H1 (cell line): ENCODE results near the gene DYRK1A. TPM values are rescaled to one million over a fixed set of nuclear protein-coding genes. Genes with fewer than 3 reads are reported as not detected.

Experiments used
- CTCF ChIA-PET: fragments of 300-600 bp; sonication (Branson Sonifier 250); formaldehyde crosslinking; loops from one replicate; lab custom pipeline; 2021; ENCODE audit not compliant: partially characterized antibody; lab: Charles Lee
- POLR2A ChIA-PET: fragments of 300-600 bp; sonication (Branson Sonifier 250); formaldehyde crosslinking; loops from one replicate; lab custom pipeline; 2021; ENCODE audit warnings: inconsistent platforms; ENCODE audit not compliant: partially characterized antibody; lab: Charles Lee
- DNase-seq, 2 experiments: peaks; one replicate each; pipeline versions ENCODE4 v3.0.0 to v3.0.0-alpha.2; 2010 to 2022; ENCODE audit warnings: low spot score in 2 of 2, low read depth in 1 of 2, mixed read lengths in 1 of 2
- FAIRE-seq: peaks from 2 replicates; lab custom pipeline; 2011; peaks lifted over from hg19 to GRCh38; lab: Jason Lieb, UNC
- H2AFZ ChIP-seq: 2 replicates; pipeline ENCODE4 v1.8.1; 2012; ENCODE audit warnings: low read length, inconsistent platforms
- H2AK5ac ChIP-seq: 2 replicates; pipeline ENCODE4 v1.6.1; 2013; ENCODE audit warnings: low read depth, low read length
- H2BK120ac ChIP-seq: replicated peaks from 2 replicates; pipeline ENCODE3; 2013; ENCODE audit warnings: low read depth, low read length, inconsistent platforms
- H2BK12ac ChIP-seq: 2 replicates; pipeline ENCODE4 v1.6.1; 2013; ENCODE audit warnings: low read depth, low read length
- H2BK15ac ChIP-seq: 2 replicates; pipeline ENCODE4 v1.6.1; 2013; ENCODE audit warnings: low read length
- H2BK20ac ChIP-seq: 2 replicates; pipeline ENCODE4 v1.6.1; 2013; ENCODE audit warnings: low read length
- H2BK5ac ChIP-seq: 2 replicates; pipeline ENCODE4 v1.6.1; 2013; ENCODE audit warnings: low read depth, low read length
- H3K14ac ChIP-seq: 2 replicates; pipeline ENCODE4 v1.6.1; 2013; ENCODE audit warnings: inconsistent platforms; ENCODE audit not compliant: insufficient read length
- H3K18ac ChIP-seq: 2 replicates; pipeline ENCODE4 v1.6.1; 2013; ENCODE audit warnings: low read length; ENCODE audit errors: extremely low read depth
- H3K23ac ChIP-seq: 2 replicates; pipeline ENCODE4 v1.6.1; 2013; ENCODE audit warnings: inconsistent platforms; ENCODE audit not compliant: insufficient read length
- H3K23me2 ChIP-seq: 2 replicates; pipeline ENCODE4 v1.6.1; 2013; ENCODE audit warnings: low read depth, low read length
- H3K27ac ChIP-seq: 2 replicates; pipeline ENCODE4 v1.6.1; 2011; ENCODE audit warnings: low read depth, low read length, inconsistent platforms
- H3K27me3 ChIP-seq, 4 experiments: replicated peaks in 1 of 4; 1 replicate in 1 of 4; 2 replicates in 3 of 4; pipeline versions ENCODE4 v1.6.1 to v1.8.1; 2011 to 2013; ENCODE audit warnings: low read length in 3 of 4, mild to moderate bottlenecking in 3 of 4, inconsistent platforms in 2 of 4, mixed read lengths in 2 of 4, moderate library complexity in 1 of 4; ENCODE audit not compliant: control insufficient read depth in 3 of 4, insufficient read depth in 3 of 4; ENCODE audit errors: extremely low read depth in 1 of 4
- H3K36me3 ChIP-seq, 4 experiments: 2 replicates each; pipeline versions ENCODE4 v1.6.1 to v1.8.1; 2011 to 2013; ENCODE audit warnings: mild to moderate bottlenecking in 4 of 4, low read length in 3 of 4, moderate library complexity in 2 of 4, control low read depth in 1 of 4, inconsistent platforms in 1 of 4; ENCODE audit not compliant: insufficient read depth in 4 of 4, control insufficient read depth in 2 of 4
- H3K4ac ChIP-seq: replicated peaks from 2 replicates; pipeline ENCODE3; 2013; ENCODE audit warnings: low read length, low read depth, mixed read lengths, inconsistent platforms; ENCODE audit not compliant: insufficient read length
- H3K4me1 ChIP-seq, 4 experiments: replicated peaks in 1 of 4; 1 replicate in 1 of 4; 2 replicates in 3 of 4; pipeline versions ENCODE4 v1.6.1 to v1.8.1; 2011 to 2013; ENCODE audit warnings: low read length in 3 of 4, inconsistent platforms in 2 of 4, mixed read lengths in 1 of 4; ENCODE audit not compliant: insufficient read depth in 4 of 4, control insufficient read depth in 3 of 4
- H3K4me2 ChIP-seq, 2 experiments: 2 replicates each; pipeline versions ENCODE4 v1.6.1 to v1.8.1; 2011 to 2013; ENCODE audit warnings: low read depth in 2 of 2, low read length in 2 of 2, control low read depth in 1 of 2, inconsistent platforms in 1 of 2, mild to moderate bottlenecking in 1 of 2; ENCODE audit not compliant: insufficient read depth in 1 of 2
- H3K4me3 ChIP-seq, 4 experiments: fragments of 200-600, 300-600 bp in 1 of 4; sonication (generic), shearing (Covaris generic), sonication (Bioruptor Twin) in 1 of 4; 2 replicates each; pipeline versions ENCODE4 v1.5.1 to v1.8.1; 2011 to 2016; ENCODE audit warnings: low read length in 4 of 4, low read depth in 3 of 4, control low read depth in 2 of 4, inconsistent platforms in 2 of 4, mild to moderate bottlenecking in 2 of 4, mixed read lengths in 1 of 4, moderate library complexity in 1 of 4; ENCODE audit not compliant: insufficient read depth in 2 of 4; ENCODE audit errors: extremely low read depth in 1 of 4
- H3K56ac ChIP-seq: replicated peaks from 2 replicates; pipeline ENCODE3; 2013; ENCODE audit warnings: low read depth, mild to moderate bottlenecking, mixed read lengths, low read length, inconsistent platforms; ENCODE audit not compliant: insufficient read length
- H3K79me1 ChIP-seq: 2 replicates; pipeline ENCODE4 v1.6.1; 2013; ENCODE audit warnings: low read depth, low read length, control low read depth
- H3K79me2 ChIP-seq, 2 experiments: 2 replicates each; pipeline versions ENCODE4 v1.6.1 to v1.8.1; 2012 to 2013; ENCODE audit warnings: low read length in 2 of 2, mild to moderate bottlenecking in 2 of 2, inconsistent platforms in 1 of 2; ENCODE audit not compliant: insufficient read depth in 2 of 2, control insufficient read depth in 1 of 2
- H3K9ac ChIP-seq, 4 experiments: replicated peaks in 1 of 4; 1 replicate in 1 of 4; 2 replicates in 3 of 4; pipeline versions ENCODE4 v1.6.1 to v1.8.1; 2011 to 2013; ENCODE audit warnings: low read depth in 3 of 4, low read length in 3 of 4, control low read depth in 2 of 4, mild to moderate bottlenecking in 2 of 4, moderate library complexity in 2 of 4, inconsistent platforms in 1 of 4; ENCODE audit errors: extremely low read depth in 1 of 4
- H3K9me3 ChIP-seq, 2 experiments: 2 replicates each; pipeline versions ENCODE4 v1.6.1 to v1.8.1; 2012 to 2013; ENCODE audit warnings: mild to moderate bottlenecking in 2 of 2, moderate library complexity in 2 of 2, control low read depth in 1 of 2, inconsistent platforms in 1 of 2, low read depth in 1 of 2, low read length in 1 of 2, mixed read lengths in 1 of 2; ENCODE audit not compliant: insufficient read depth in 2 of 2
- H4K20me1 ChIP-seq, 2 experiments: replicated peaks in 1 of 2; 2 replicates each; pipeline versions ENCODE3 to v1.8.1; 2011 to 2013; ENCODE audit warnings: inconsistent platforms in 2 of 2, low read length in 2 of 2, mild to moderate bottlenecking in 1 of 2; ENCODE audit not compliant: insufficient read depth in 2 of 2, control insufficient read depth in 1 of 2
- H4K5ac ChIP-seq: 2 replicates; pipeline ENCODE4 v1.6.1; 2013; ENCODE audit warnings: low read length, low read depth, mixed read lengths, inconsistent platforms; ENCODE audit not compliant: insufficient read length
- H4K8ac ChIP-seq: 2 replicates; pipeline ENCODE4 v1.8.0; 2013; ENCODE audit warnings: mild to moderate bottlenecking, moderate library complexity, low read length, inconsistent platforms; ENCODE audit not compliant: insufficient read depth; ENCODE audit errors: extremely low read depth
- H4K91ac ChIP-seq: replicated peaks from 2 replicates; pipeline ENCODE3; 2013; ENCODE audit warnings: low read length, mixed read lengths, inconsistent platforms; ENCODE audit not compliant: insufficient read length
- BACH1 ChIP-seq: IDR thresholded peaks from 2 replicates; pipeline ENCODE4 v1.6.1; 2012; ENCODE audit warnings: low read length, improper control_type of control experiment
- CHD2 ChIP-seq: IDR thresholded peaks from 2 replicates; pipeline ENCODE4 v1.6.1; 2012; ENCODE audit warnings: low read length, improper control_type of control experiment
- FOSL1 ChIP-seq: IDR thresholded peaks from 2 replicates; pipeline ENCODE4 v1.6.1; 2011; ENCODE audit warnings: mild to moderate bottlenecking, low read depth, low read length, moderate library complexity; ENCODE audit not compliant: insufficient read depth
- HDAC2 ChIP-seq, 2 experiments: fragments of 300-600 bp in 1 of 2; sonication (generic) in 1 of 2; IDR thresholded peaks; 2 replicates each; pipeline ENCODE4 v1.6.1; 2011 to 2012; ENCODE audit warnings: low read depth in 2 of 2, low read length in 2 of 2, mild to moderate bottlenecking in 2 of 2, moderate library complexity in 2 of 2, borderline replicate concordance in 1 of 2, inconsistent platforms in 1 of 2
- JUN ChIP-seq: IDR thresholded peaks from 2 replicates; pipeline ENCODE4 v1.6.1; 2011; ENCODE audit warnings: low read depth, mild to moderate bottlenecking, improper control_type of control experiment, low read length
- KDM1A ChIP-seq: fragments of 200-600, 300-600 bp; sonication (generic); IDR thresholded peaks from 2 replicates; pipeline ENCODE4 v1.7.1; 2016; ENCODE audit warnings: mild to moderate bottlenecking, low read length, borderline replicate concordance
- MAFK ChIP-seq: IDR thresholded peaks from 2 replicates; pipeline ENCODE4 v1.6.1; 2012; ENCODE audit warnings: low read depth, mild to moderate bottlenecking, improper control_type of control experiment, low read length
- POLR2AphosphoS5 ChIP-seq: IDR thresholded peaks from 2 replicates; pipeline ENCODE4 v1.6.1; 2011; ENCODE audit warnings: low read depth, low read length
- SIRT6 ChIP-seq: IDR thresholded peaks from one replicate; pipeline ENCODE4 v1.7.1; 2012; ENCODE audit warnings: low read length, inconsistent platforms
- SIX5 ChIP-seq: IDR thresholded peaks from 2 replicates; pipeline ENCODE4 v1.6.1; 2011; ENCODE audit warnings: mild to moderate bottlenecking, low read depth, low read length
- SP2 ChIP-seq: IDR thresholded peaks from 2 replicates; pipeline ENCODE4 v1.6.1; 2012; ENCODE audit warnings: mild to moderate bottlenecking, low read length, inconsistent platforms
- SP4 ChIP-seq: IDR thresholded peaks from 2 replicates; pipeline ENCODE4 v1.6.1; 2012; ENCODE audit warnings: low read length, inconsistent platforms
- TAF1 ChIP-seq: IDR thresholded peaks from 2 replicates; pipeline ENCODE4 v1.6.1; 2011; ENCODE audit warnings: mild to moderate bottlenecking, low read depth, low read length
- WGBS, 2 experiments: shearing (Covaris generic) in 1 of 2; methylation state at CpG; one replicate each; pipeline versions ENCODE4 v1.1.6 to v1.1.7; 2013 to 2015; ENCODE audit warnings: low lambda C conversion rate in 2 of 2, mixed read lengths in 2 of 2, inconsistent platforms in 1 of 2, low coverage in 1 of 2, missing lambda C conversion rate in 1 of 2; ENCODE audit not compliant: insufficient replicate concordance in 2 of 2, insufficient coverage in 1 of 2, insufficient read length in 1 of 2; ENCODE audit errors: extremely low coverage in 1 of 2, missing lambda C conversion rate in 1 of 2; 5-methylcytosine and 5-hydroxymethylcytosine counted together
- polyA plus RNA-seq, 7 experiments: library from polyadenylated mRNA; depleted of rRNA in 3 of 7; stranded (reverse) in 5 of 7; unstranded in 2 of 7; fragments of >200 nt in 5 of 7; fragments of 200-250 nt in 2 of 7; gene quantifications; 1 replicate in 5 of 7; 2 replicates in 1 of 7; 4 replicates in 1 of 7; pipeline versions ENCODE4 v1.2.1 to v1.2.3, GENCODE V29; 2011 to 2013; ENCODE audit warnings: missing spikeins in 2 of 7, mixed read lengths in 2 of 7
- total RNA-seq: library from RNA; stranded (reverse); fragmentation: NEBNext Ultra II Directional; extraction: Animal tissue kit (Norgen Biotek cat#: 25700); gene quantifications from 2 replicates; pipeline ENCODE4 v1.2.1, GENCODE V29; 2021
- TF ChIP-seq, protein P1 (sequence below): IDR thresholded peaks from 2 replicates; pipeline ENCODE4 v1.6.1; 2011; ENCODE audit warnings: low read depth, mild to moderate bottlenecking, low read length; ENCODE audit not compliant: insufficient read depth

The DYRK1A gene
- total and polyA plus RNA-seq, 2 of the 8 experiments (the other 6 are each of a cell fraction or from before 2014, with no cell fraction given): 61.1 to 62.2 TPM

DNA sequence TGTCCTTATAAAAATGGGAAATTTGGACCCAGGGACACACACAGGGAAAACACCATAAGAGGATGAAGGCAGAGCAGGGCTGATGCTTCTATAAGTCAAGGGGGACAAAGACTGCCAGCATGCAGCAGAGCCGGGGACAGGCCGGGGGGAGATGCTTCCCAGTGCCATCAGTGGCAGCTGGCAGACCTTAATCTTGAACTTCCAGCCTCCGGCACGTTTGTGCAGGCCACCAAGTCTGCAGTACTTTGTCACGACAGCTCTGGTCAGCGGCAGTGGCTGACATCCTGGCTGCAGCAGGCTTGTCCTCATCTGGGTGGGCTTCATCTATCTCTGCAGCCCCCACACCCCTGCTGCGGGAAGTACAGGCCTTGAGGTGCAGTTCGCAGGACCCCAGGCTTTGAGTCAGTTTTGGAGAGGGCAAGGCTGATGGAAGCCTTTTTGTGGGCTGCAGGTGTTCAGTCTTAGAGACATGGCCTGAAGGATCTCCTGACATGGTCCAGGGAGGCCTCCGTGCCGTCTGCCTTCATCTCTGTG, 186.0 kb downstream of the DYRK1A start:
- H3K4ac ChIP-seq: no peak overlapping the region
- DNase-seq: no peak
- no peak overlapping the region for H4K5ac ChIP-seq
- no peaks in the 10 kb centered on the region for H3K23me2 ChIP-seq
- ChIA-PET CTCF (no interaction called here), POLR2A (no interaction called here)
- H3K79me1 ChIP-seq: no peaks in the 10 kb centered on the region
- H4K20me1 ChIP-seq: no peaks in the 10 kb centered on the region
- no peak overlapping the region for H3K4me2 ChIP-seq
- peaks cover 0 to 4% (median 2%) of the 10 kb centered on the region in 4 experiments; a peak in 4 of 7 replicates for H3K4me1 ChIP-seq
- 0 out of 2 replicates have a peak overlapping the region, but pooled peaks have one; percentile 5 for H2BK5ac ChIP-seq
- no peaks in the 10 kb centered on the region for H3K79me2 ChIP-seq
- no peak overlapping the region for H3K27ac ChIP-seq
- H3K27me3 ChIP-seq: no peaks in the 10 kb centered on the region
- no peak overlapping the region; the same call in 1 of the 2 replicates for H3K18ac ChIP-seq
- H3K9ac ChIP-seq: no peak overlapping the region
- H4K8ac ChIP-seq: no peak overlapping the region
- no peak overlapping the region for H2BK120ac ChIP-seq
- no peak overlapping the region for H3K4me3 ChIP-seq
- H2AFZ ChIP-seq: no peak overlapping the region
- H4K91ac ChIP-seq: no peak overlapping the region
- H3K36me3 ChIP-seq: no peaks in the 10 kb centered on the region
- no peak overlapping the region for H2BK20ac ChIP-seq
- peak overlapping the region; percentile 39; the same call in 1 of the 2 replicates for H2BK12ac ChIP-seq
- no peak overlapping the region for H3K56ac ChIP-seq
- no peak overlapping the region for H3K23ac ChIP-seq
- no peaks in the 10 kb centered on the region for H3K9me3 ChIP-seq
- no peak overlapping the region for H3K14ac ChIP-seq
- FAIRE-seq: no peak
- WGBS, 2 experiments: 97% methylated on average over 10 of the region's 10 CpGs; no CpG with 5 or more reads in 1 of the 2 experiments
- no peak overlapping the region for H2AK5ac ChIP-seq
- H2BK15ac ChIP-seq: no peak overlapping the region
- TF ChIP-seq, protein P1, sequence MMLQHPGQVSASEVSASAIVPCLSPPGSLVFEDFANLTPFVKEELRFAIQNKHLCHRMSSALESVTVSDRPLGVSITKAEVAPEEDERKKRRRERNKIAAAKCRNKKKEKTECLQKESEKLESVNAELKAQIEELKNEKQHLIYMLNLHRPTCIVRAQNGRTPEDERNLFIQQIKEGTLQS: no peak
- TF ChIP-seq CHD2: no peak
- TF ChIP-seq BACH1: no peak
- TF ChIP-seq SIRT6: no peak
- TF ChIP-seq SP2: no peak
- no peak for TF ChIP-seq TAF1
- no peak for TF ChIP-seq FOSL1
- no peak for TF ChIP-seq KDM1A
- TF ChIP-seq SIX5: no peak
- TF ChIP-seq JUN: no peak
- TF ChIP-seq POLR2AphosphoS5: no peak
- no peak for TF ChIP-seq HDAC2 (IDR thresholded peaks at IDR 0.05; ENCODE audit: borderline replicate concordance in 1 of 2, low read depth in 2 of 2, low read length in 2 of 2)
- no peak for TF ChIP-seq SP4
- TF ChIP-seq MAFK: no peak
